DOHH2 (cell line): ENCODE measurements around the gene C15orf40.
A peak's percentile ranks its signal among the peaks of the same experiment; 100 is the strongest.

Source experiments
- H3F3A ChIP-seq: fragments of 200-600 bp; sonication (generic), shearing (Covaris generic); 2 replicates; pipeline ENCODE4 v1.6.0; 2016; ENCODE audit warnings: antibody characterized with exemption, mild to moderate bottlenecking; ENCODE audit not compliant: control insufficient read depth, insufficient read depth
- H3K27ac ChIP-seq: fragments of 200-600 bp; sonication (generic); 2 replicates; pipeline ENCODE4 v1.5.1; 2014; ENCODE audit warnings: low read depth, mild to moderate bottlenecking, low read length, moderate library complexity
- H3K27me3 ChIP-seq: fragments of 200-600 bp; sonication (generic); 2 replicates; pipeline ENCODE4 v1.6.1; 2014; ENCODE audit warnings: mild to moderate bottlenecking, low read length, mixed read lengths; ENCODE audit not compliant: control insufficient read depth
- H3K36me3 ChIP-seq: fragments of 200-600 bp; sonication (generic); 2 replicates; pipeline ENCODE4 v1.6.1; 2014; ENCODE audit warnings: mild to moderate bottlenecking, low read length, moderate library complexity, mixed read lengths; ENCODE audit not compliant: control insufficient read depth
- H3K4me1 ChIP-seq: fragments of 200-600 bp; sonication (generic); 2 replicates; pipeline ENCODE4 v1.6.1; 2014; ENCODE audit warnings: mild to moderate bottlenecking, low read length, mixed read lengths; ENCODE audit not compliant: control insufficient read depth
- H3K4me2 ChIP-seq: fragments of 200-600 bp; sonication (generic); 2 replicates; pipeline ENCODE4 v1.6.0; 2014; ENCODE audit warnings: mild to moderate bottlenecking, low read length, moderate library complexity
- H3K4me3 ChIP-seq: fragments of 200-600 bp; sonication (generic); 2 replicates; pipeline ENCODE4 v1.5.1; 2014; ENCODE audit warnings: mild to moderate bottlenecking, low read length, mixed read lengths
- H3K79me2 ChIP-seq: fragments of 200-600 bp; sonication (generic); 2 replicates; pipeline ENCODE4 v1.6.1; 2014; ENCODE audit warnings: mild to moderate bottlenecking, low read length, mixed read lengths; ENCODE audit not compliant: control insufficient read depth
- H3K9me2 ChIP-seq: fragments of 200-600 bp; sonication (generic); replicated peaks from 2 replicates; pipeline ENCODE4 v1.6.1; 2014; ENCODE audit warnings: mild to moderate bottlenecking, low read length, mixed read lengths; ENCODE audit not compliant: control insufficient read depth
- H3K9me3 ChIP-seq: fragments of 200-600 bp; sonication (generic); 2 replicates; pipeline ENCODE4 v1.6.1; 2014; ENCODE audit warnings: antibody characterized with exemption, low read length, mixed read lengths; ENCODE audit not compliant: control insufficient read depth, insufficient read depth
- H4K20me1 ChIP-seq: fragments of 200-600 bp; sonication (generic); 2 replicates; pipeline ENCODE4 v1.6.0; 2014; ENCODE audit warnings: low read depth, mild to moderate bottlenecking, antibody characterized with exemption, low read length, moderate library complexity; ENCODE audit not compliant: control insufficient read depth, insufficient read depth
- CTCF ChIP-seq: fragments of 200-600 bp; sonication (generic); IDR thresholded peaks from one replicate; pipeline ENCODE4 v1.5.1; 2014; ENCODE audit warnings: antibody characterized with exemption, mild to moderate bottlenecking, low read depth, low read length; ENCODE audit not compliant: poor library complexity, severe bottlenecking
- EZH2phosphoT487 ChIP-seq: fragments of 200-600 bp; sonication (generic); IDR thresholded peaks from 2 replicates; pipeline ENCODE4 v1.6.1; 2017; ENCODE audit warnings: borderline replicate concordance, mild to moderate bottlenecking, antibody characterized with exemption, low read length, moderate library complexity, mixed read lengths

Gene C15orf40

GRCh38 chr15:83011271-83012075 is at the start of gene C15orf40:
Gene C15orf40, minus strand, starts transcription at chr15:83011639. Its CDS starts 32 bp downstream, at chr15:83011607.
- H3K79me2 ChIP-seq, result peaks cover 36% of the 10 kb centered on the region
- H3K4me1 ChIP-seq, result peaks cover 23% of the 10 kb centered on the region
- peak within 1 kb of the TSS; percentile 90 for H3K4me3 ChIP-seq
- TF ChIP-seq EZH2phosphoT487 (no peak), CTCF (peak; percentile 71)
- peaks cover 39% of the 10 kb centered on the region for H3K36me3 ChIP-seq
- H4K20me1 ChIP-seq, result peaks cover 8% of the 10 kb centered on the region; the same call in 1 of the 2 replicates
- H3K9me2 ChIP-seq, result no peaks in the 10 kb centered on the region
- peak within 1 kb of the TSS; percentile 61 for H3K27ac ChIP-seq
- H3F3A ChIP-seq, result peaks cover 8% of the 10 kb centered on the region; the same call in 1 of the 2 replicates
- peak within 1 kb of the TSS; percentile 96 for H3K4me2 ChIP-seq
- H3K9me3 ChIP-seq, result no peaks in the 10 kb centered on the region
- H3K27me3 ChIP-seq, result no peaks in the 10 kb centered on the region

- no peaks in the 10 kb centered on the region for H3F3A ChIP-seq
- H3K9me2 ChIP-seq, result no peaks in the 10 kb centered on the region
- H3K9me3 ChIP-seq, result no peaks in the 10 kb centered on the region
- H3K4me1 ChIP-seq, result peaks cover 14% of the 10 kb centered on the region
- H3K4me3 ChIP-seq, result no peak overlapping the region
- peaks cover 77% of the 10 kb centered on the region for H3K36me3 ChIP-seq
- peaks cover 24% of the 10 kb centered on the region for H4K20me1 ChIP-seq
- TF ChIP-seq EZH2phosphoT487 (no peak), CTCF (no peak)
- H3K27me3 ChIP-seq, result no peaks in the 10 kb centered on the region
- H3K79me2 ChIP-seq, result peaks cover 90% of the 10 kb centered on the region
- no peak overlapping the region for H3K4me2 ChIP-seq
- no peak overlapping the region for H3K27ac ChIP-seq
These were observed 46.4 kb upstream of the C15orf40 start for GRCh38 chr15:83057696-83058376.

DNA sequence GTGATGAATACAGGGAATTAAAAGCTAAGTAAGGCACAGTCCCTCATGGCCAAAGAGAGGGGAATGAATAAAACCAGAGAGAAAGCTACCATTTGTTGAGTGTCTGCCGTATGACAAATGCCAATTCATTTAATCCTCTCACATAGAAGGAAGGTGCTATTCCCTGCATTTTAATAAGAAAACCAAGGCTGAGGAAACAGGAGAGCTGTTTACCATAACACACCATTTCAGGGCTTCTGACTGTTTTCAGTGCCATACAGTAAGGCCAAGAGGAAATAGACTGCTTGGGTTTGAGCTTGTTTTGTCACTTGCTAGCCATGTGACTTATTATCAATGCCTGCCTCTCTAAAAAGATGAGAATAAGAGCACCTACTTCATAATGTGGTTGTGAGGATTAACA is 45.6 kb upstream of the C15orf40 start:
- H4K20me1 ChIP-seq, result peaks cover 15% of the 10 kb centered on the region; the same call in 1 of the 2 replicates
- peaks cover 72% of the 10 kb centered on the region for H3K36me3 ChIP-seq
- no peaks in the 10 kb centered on the region for H3K9me2 ChIP-seq
- no peak overlapping the region for H3K27ac ChIP-seq
- no peaks in the 10 kb centered on the region for H3K27me3 ChIP-seq
- H3K4me2 ChIP-seq, result no peak overlapping the region
- H3K9me3 ChIP-seq, result no peaks in the 10 kb centered on the region
- peaks cover 6% of the 10 kb centered on the region for H3K4me1 ChIP-seq
- H3F3A ChIP-seq, result no peaks in the 10 kb centered on the region
- no peak overlapping the region for H3K4me3 ChIP-seq
- no peak for TF ChIP-seq EZH2phosphoT487
- no peak for TF ChIP-seq CTCF
- peaks cover 85% of the 10 kb centered on the region for H3K79me2 ChIP-seq
